Measurements from ENCODE around the gene BIN1.

The BIN1 gene

GRCh38 chr2:127106991-127107621, at the start of gene BIN1:
TSS of gene BIN1 (minus strand) at chr2:127107154. CDS start at chr2:127106943, 211 bp downstream.
- peak; percentile 78 for DNase-seq

GRCh38 chr2:127155947-127156346, 49.0 kb upstream of the BIN1 start:
- DNase-seq = no peak

- no peak for DNase-seq
Observed at GRCh38 chr2:127155028-127155581, 48.2 kb upstream of the BIN1 start.

- no peak for DNase-seq
Observed at GRCh38 chr2:127154396-127154795, 47.4 kb upstream of the BIN1 start.

GRCh38 chr2:127153691-127154158, 46.8 kb upstream of the BIN1 start:
- no peak for DNase-seq

GRCh38 chr2:127150996-127151395, 44.0 kb upstream of the BIN1 start:
- no peak for DNase-seq

GRCh38 chr2:127149384-127149783, 42.4 kb upstream of the BIN1 start:
- no peak for DNase-seq

- no peak for DNase-seq
Observed at GRCh38 chr2:127146820-127147502, 40.0 kb upstream of the BIN1 start.

GRCh38 chr2:127146071-127146725, 39.2 kb upstream of the BIN1 start:
- no peak for DNase-seq

- DNase-seq = no peak
Observed at GRCh38 chr2:127145280-127145895, 38.4 kb upstream of the BIN1 start.

GRCh38 chr2:127143841-127144782, 37.2 kb upstream of the BIN1 start:
- no peak for DNase-seq

- no peak for DNase-seq
Observed at GRCh38 chr2:127142663-127143630, 36.0 kb upstream of the BIN1 start.

- DNase-seq = no peak
Observed at GRCh38 chr2:127140538-127140937, 33.6 kb upstream of the BIN1 start.

- DNase-seq = no peak
Observed at GRCh38 chr2:127139766-127140165, 32.8 kb upstream of the BIN1 start.

GRCh38 chr2:127138281-127138680, 31.3 kb upstream of the BIN1 start:
- no peak for DNase-seq

GRCh38 chr2:127137741-127138140, 30.8 kb upstream of the BIN1 start:
- DNase-seq = no peak

GRCh38 chr2:127137225-127137624, 30.3 kb upstream of the BIN1 start:
- DNase-seq = no peak

- DNase-seq = no peak
Observed at GRCh38 chr2:127134833-127135830, 28.2 kb upstream of the BIN1 start.

- no peak for DNase-seq
Observed at GRCh38 chr2:127134235-127134634, 27.3 kb upstream of the BIN1 start.

GRCh38 chr2:127133793-127134192, 26.8 kb upstream of the BIN1 start:
- no peak for DNase-seq

Measured in activated naive CD4-positive, alpha-beta T cell treated with anti-CD3 and anti-CD28 coated beads, Interleukin-2, amount 50 U/mL, for 16 hours (primary cell).